Measurements from ENCODE around the gene ZNF333. TPM values are rescaled to one million over a fixed set of nuclear protein-coding genes. Genes with fewer than 3 reads are reported as not detected.
"Not testable (repeated sequence)": the region's sequence is repeated elsewhere in the genome, so short reads cannot be mapped to it uniquely, and the experiment has no call there.

Gene ZNF333
- total RNA-seq, 1 donor from 2014 or later = 19.3 TPM

- DNase-seq (ENCODE audit: low spot score) = no peak
Measured at GRCh38 chr19:14768001-14768400, 78.2 kb downstream of the ZNF333 start.

GRCh38 chr19:14769201-14769600 lies 79.4 kb downstream of the ZNF333 start:
- no peak for DNase-seq (ENCODE audit: low spot score)

- DNase-seq (ENCODE audit: low spot score) = no peak
Measured at GRCh38 chr19:14770136-14770535, 80.3 kb downstream of the ZNF333 start.

GRCh38 chr19:14770944-14771839 lies 81.3 kb downstream of the ZNF333 start:
- DNase-seq (ENCODE audit: low spot score) = no peak

GRCh38 chr19:14772467-14772866 lies 82.6 kb downstream of the ZNF333 start:
- DNase-seq (ENCODE audit: low spot score) = no peak

- DNase-seq (ENCODE audit: low spot score) = no peak
Measured at GRCh38 chr19:14772995-14773394, 83.1 kb downstream of the ZNF333 start.

GRCh38 chr19:14773722-14774121 lies 83.9 kb downstream of the ZNF333 start:
- not testable (repeated sequence) for DNase-seq (ENCODE audit: low spot score)

GRCh38 chr19:14774373-14774772 lies 84.5 kb downstream of the ZNF333 start:
- DNase-seq (ENCODE audit: low spot score) = no peak

GRCh38 chr19:14775326-14775725 lies 85.5 kb downstream of the ZNF333 start:
- not testable (repeated sequence) for DNase-seq (ENCODE audit: low spot score)

GRCh38 chr19:14775869-14776586 lies 86.2 kb downstream of the ZNF333 start:
- no peak for DNase-seq (ENCODE audit: low spot score)

- not testable (repeated sequence) for DNase-seq (ENCODE audit: low spot score)
Measured at GRCh38 chr19:14777645-14778044, 87.8 kb downstream of the ZNF333 start.

- DNase-seq (ENCODE audit: low spot score) = not testable (repeated sequence)
Measured at GRCh38 chr19:14778110-14778845, 88.4 kb downstream of the ZNF333 start, which contains the start of gene ADGRE2. Gene ADGRE2, minus strand, starts transcription at chr19:14778560. Its CDS starts 1,804 bp downstream, at chr19:14776756.

- no peak for DNase-seq (ENCODE audit: low spot score)
Measured at GRCh38 chr19:14779151-14779550, 89.3 kb downstream of the ZNF333 start.

GRCh38 chr19:14780622-14781225 lies 90.9 kb downstream of the ZNF333 start:
- not testable (repeated sequence) for DNase-seq (ENCODE audit: low spot score)

GRCh38 chr19:14781713-14782536 lies 92.1 kb downstream of the ZNF333 start:
- not testable (repeated sequence) for DNase-seq (ENCODE audit: low spot score)

GRCh38 chr19:14782626-14783409 lies 93.0 kb downstream of the ZNF333 start:
- DNase-seq (ENCODE audit: low spot score) = no peak

Data from umbilical cord (tissue), 2 donors.